ENCODE data around the gene EPHA3. TPM values are rescaled to one million over a fixed set of nuclear protein-coding genes. Genes with fewer than 3 reads are reported as not detected.
"Not testable (repeated sequence)": the region's sequence is repeated elsewhere in the genome, so short reads cannot be mapped to it uniquely, and the experiment has no call there.

The EPHA3 gene
- total RNA-seq, 1 donor from 2014 or later = not detected

DNA sequence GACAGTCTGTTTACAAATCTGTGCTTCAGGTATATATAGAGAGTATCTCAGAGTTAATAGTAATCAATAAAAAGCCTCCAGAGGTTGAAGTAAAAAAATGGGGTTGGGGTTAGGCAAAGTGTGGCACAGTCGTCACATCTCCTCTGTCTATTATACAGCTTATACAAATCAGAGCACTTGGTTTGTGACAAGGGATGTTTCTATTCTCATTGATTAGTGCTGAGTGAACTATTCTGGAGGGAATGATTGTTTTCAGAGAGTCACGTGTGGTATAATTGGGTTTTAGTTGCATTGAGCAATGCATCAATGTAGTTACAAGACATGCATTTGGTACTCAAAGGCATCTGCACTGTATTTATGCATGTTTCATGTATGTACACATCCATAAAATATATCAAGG lies 172.9 kb downstream of the EPHA3 start:
- intact Hi-C loops (cut with micrococcal nuclease) = no loop called here

DNA sequence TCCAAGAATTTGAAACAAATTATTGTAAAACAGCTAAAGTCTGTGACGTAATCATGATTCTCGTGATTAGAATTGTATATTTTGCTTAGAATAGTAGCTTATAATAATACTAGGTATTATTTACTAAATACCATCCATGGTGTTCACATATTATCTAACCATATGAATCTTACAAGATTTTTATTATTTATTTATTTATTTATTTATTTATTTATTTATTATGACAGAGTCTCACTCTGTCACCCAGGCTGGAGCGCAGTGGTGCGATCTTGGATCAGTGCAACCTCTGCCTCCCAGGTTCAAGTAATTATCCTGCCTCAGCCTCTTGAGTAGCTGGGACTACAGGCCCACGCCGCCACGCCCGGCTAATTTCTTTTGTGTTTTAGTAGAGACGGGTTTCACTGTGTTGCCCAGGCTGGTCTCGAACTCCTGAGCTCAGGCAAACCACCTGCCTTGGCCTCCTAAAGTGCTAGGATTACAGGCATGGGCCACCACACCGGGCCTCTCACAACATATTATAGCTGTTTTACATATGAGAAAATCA lies 173.5 kb downstream of the EPHA3 start:
- intact Hi-C loops (cut with micrococcal nuclease) = no loop called here

DNA sequence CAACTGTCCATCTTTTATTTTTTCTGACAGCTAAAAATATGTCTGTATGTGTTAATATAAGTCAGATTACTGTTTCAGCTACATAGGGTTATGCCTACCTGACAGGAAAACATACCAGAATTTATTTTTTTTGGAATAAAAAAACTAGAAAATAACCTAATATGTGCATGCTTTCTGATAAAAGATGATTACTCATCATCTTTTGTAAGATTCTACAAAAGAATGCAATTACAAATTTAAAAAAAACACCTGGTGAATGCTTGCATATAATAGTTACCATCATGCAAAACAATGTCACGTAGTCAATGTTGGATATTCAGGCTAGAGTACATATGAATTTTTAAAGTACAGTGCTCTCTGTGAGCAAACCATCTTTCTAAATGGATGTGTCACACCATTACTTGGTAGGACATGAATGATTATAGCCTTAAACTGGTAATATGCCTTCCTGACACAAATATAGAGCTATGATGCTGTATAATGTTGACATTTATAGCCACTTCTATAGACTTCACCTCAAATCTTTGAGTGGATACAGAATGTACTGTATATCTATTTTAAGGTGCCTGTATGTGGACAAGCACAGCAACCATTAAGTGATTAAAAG lies 180.6 kb downstream of the EPHA3 start:
- intact Hi-C loops (cut with micrococcal nuclease) = no loop called here

DNA sequence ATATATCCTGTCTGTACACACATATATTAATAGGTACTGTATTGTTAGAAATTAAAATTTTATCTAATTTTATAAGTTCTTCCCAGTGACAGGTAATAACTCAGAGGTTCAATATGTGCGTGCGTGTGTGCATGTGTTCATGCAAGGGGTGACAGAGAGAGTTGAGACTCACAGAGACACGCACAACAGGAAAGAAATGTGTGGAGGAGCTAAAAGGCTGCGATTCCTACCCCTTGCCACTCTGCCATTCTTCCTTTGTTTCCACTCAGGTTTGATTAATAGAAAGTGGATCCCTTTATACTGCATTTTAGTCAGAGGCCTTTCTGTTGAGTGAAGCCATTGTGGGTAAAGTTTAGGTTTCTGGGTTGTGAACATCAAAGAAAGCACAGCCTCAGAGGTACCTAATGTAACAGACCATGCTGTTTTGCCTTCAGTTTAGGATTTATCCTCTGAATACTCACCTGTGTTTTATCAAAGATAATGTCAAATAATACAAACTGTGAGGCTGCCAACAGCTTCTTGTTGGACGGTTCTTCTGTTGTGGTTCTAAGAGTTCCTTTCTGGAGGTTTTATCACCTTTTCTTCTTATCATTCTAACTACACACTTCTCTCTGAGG lies 182.3 kb downstream of the EPHA3 start:
- intact Hi-C loops (cut with micrococcal nuclease) = no loop called here

DNA sequence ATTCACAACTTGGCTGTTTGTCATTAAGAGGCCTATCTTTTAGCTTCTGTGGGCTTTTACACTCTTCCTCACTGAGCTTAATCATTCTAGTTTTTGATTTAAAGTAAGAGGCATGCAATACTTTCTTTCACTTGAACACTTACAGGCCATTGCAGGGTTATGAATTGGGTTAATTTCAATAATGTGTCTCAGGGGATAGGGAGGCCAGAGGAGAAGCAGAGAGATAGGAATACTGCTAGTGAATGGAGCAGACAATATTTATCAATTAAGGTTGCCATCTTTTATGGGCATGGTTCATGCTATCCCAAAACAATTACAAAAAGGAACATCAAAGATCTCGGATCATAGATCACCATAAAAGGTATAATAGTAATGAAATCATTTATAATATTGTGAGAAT lies 189.8 kb downstream of the EPHA3 start:
- intact Hi-C loops (cut with micrococcal nuclease) = no loop called here

DNA sequence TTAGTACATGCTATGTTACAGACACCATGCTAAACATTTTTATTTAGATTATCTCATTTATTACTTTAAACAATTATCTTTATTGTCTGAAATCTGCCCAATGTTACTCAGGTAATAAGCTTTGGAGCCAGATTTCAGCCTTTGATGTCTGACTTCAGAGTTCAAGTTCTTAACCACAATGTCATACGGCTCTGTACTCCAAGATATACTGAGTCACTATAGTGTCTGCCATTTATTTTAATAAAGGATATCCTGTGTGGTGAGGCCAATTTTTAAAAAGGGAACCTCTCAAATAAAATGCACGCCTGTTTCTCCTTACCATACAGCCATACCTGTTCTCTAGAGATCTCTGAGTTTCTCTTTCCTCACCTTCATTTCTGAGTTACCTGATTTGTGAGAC lies 193.1 kb downstream of the EPHA3 start:
- intact Hi-C loops (cut with micrococcal nuclease) = no loop called here

DNA sequence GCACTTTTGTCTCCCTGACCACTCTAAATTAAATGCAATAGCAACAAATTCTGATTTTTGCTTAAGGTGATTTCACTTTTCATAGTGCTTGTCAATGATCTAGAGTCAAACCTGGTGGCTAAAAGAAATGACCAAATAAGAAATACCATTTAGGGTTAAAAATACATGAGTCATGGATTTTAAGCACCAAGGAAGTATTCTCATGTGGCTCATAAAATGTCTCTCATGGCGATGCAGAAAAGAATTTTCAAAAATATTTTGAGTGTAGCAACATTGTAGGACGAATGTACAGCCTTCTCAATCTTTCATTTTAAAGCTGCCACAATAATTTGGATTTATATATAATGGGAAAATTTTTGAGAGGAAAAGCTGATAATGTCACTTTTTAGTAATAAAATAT lies 193.6 kb downstream of the EPHA3 start:
- intact Hi-C loops (cut with micrococcal nuclease) = no loop called here

DNA sequence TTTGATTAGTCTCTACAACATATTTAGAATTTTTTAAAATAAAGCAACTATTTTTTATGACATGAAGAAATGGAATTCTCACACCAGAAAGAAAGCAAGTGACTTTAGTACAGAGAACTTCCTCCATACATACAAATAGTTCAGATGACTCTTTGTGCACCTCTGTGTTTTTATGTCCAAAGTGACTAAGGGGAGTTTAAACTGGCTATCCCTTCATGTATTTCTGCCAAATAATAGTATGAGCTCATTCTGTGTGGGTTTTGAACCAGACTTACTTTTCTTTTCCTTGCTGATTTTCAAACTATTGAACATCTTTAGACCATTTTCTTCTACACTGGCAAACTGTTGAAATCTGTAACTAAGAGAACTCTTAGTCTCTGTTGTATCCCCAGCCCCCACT lies 196.3 kb downstream of the EPHA3 start:
- intact Hi-C loops (cut with micrococcal nuclease) = no loop called here

DNA sequence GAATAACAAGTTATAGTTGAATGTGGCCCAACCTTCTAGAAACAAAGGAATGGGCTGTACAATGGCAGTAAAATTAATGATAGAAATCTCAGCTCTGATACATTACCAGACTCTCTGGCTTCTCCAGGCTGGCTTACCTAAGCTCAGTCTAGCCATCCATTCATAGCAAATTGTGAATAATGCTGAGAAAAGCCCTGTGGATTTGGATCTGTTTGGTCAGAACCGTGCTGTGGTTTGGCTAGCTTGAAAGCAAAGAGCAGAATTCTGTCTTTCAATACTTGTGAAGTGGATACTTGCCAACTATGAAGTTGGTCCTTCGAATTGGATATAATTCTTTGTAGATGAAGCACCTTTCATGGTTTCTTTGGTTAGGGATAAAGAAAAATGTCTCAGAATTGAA lies 199.1 kb downstream of the EPHA3 start:
- intact Hi-C loops (cut with micrococcal nuclease) = no loop called here

DNA sequence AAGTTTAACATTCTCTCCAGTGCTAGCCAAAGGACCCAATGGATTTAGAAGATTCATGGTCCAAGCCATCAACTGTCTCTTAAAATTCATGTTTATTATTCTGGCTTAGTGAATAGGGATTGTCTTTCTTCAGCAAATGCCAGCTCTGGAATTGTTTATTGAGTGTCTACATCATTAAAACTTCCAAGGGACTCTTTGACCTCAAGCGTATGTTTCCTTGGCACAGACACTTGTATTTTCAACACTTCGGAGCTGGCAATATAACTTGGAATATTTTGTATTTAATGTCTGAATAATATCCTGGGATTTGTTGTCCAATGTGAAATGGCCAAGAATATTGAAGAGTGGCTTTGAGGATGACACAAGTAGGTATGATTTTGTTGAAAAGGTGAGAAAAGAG lies 204.2 kb downstream of the EPHA3 start:
- intact Hi-C loops (cut with micrococcal nuclease) = no loop called here

DNA sequence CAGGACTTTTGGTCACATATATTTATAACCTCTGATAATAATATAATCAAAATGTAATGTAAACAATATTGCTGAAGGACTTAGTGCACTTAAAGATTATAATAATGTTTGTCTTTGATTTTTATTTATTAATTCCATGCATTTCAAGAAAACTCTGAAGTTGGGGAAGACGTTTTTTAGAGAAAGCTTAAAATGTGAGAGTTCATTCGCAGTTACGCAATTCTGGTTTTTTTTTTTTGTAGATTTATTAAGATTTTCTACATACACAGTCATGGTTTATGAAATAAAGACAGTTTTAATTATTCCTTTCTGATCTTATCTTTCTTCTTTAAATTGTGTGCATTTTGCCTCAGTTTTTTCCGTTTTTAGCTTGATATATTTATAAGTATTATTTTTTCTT lies 204.7 kb downstream of the EPHA3 start:
- intact Hi-C loops (cut with micrococcal nuclease) = no loop called here

DNA sequence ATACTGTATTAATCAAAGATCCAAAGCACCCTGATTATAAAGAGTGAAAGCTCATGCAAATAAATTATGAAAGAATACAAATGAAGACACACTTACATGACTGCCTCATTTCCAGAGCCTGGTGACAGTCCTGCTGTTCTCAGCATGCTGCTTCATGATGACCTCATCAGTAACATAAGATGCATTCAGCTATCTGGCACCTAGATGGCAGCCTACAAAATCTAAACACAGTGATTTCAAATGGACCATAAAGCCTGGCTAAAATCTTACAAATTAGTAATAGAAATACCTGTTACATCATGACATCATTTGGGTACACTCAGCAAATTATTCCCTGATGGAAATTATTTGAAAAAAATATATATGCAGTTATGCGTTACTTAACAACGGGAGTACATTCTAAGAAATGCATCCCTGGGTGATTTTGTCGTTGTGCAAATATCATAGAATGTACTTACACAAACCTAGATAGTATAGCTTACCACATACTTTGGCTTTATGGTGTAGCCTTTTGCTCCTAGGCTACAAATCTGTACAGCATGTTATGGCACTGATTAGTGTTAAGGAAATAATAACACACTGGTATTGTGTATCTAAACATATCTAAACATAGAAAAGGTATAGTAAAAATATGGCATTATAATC lies 207.2 kb downstream of the EPHA3 start:
- intact Hi-C loops (cut with micrococcal nuclease) = no loop called here

DNA sequence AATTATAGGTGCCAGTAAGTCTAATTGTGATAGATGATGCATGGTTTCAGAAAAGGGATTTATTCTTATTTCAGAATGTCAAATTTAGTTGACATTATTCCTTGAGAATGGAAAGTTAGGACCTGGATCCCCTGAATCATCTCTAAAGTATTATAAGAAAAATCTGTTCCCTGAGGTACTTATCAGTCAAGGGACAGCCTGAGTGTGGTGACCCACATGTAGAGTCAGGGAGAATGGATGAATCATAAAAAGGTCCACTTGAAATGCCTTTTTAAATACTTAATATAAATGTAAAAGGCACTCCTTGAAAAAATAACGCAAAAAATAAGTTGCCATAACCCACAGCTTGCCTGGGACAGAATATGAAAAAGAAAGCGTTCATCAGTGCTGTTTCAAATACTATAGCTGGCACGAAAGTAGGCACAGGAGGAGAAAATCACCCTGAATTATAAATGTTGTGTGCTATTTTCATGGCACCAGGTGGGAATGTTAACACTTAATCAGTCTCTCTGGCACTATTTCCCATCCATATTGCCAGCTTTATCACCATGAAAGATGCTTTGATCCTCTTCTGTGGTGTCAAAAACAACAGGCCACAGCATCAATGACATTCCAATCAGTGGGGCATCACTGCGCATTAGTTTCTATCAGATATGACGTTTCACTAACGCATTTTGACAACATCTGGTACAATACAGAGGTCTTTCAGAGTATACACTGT lies 208.5 kb downstream of the EPHA3 start:
- intact Hi-C loops (cut with micrococcal nuclease) = no loop called here

DNA sequence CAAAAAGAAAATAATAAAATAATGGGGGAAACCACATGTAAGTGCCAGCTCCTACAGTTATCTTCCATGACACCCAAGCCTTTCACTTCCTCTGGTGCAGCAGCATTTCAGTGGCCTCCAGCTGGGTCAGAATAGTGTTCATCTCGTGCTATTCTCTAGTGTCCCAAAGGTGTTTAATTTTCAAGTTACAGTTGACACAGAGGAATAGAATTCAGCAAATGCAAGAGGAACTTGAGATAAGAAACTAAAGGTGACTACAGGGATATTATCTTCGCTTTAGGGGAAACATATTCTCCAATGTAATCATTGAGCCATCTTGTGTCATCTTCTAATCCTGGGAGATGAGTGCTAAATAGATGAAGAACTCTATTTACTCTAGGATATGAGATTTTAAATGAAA lies 212.8 kb downstream of the EPHA3 start:
- intact Hi-C loops (cut with micrococcal nuclease) = no loop called here

DNA sequence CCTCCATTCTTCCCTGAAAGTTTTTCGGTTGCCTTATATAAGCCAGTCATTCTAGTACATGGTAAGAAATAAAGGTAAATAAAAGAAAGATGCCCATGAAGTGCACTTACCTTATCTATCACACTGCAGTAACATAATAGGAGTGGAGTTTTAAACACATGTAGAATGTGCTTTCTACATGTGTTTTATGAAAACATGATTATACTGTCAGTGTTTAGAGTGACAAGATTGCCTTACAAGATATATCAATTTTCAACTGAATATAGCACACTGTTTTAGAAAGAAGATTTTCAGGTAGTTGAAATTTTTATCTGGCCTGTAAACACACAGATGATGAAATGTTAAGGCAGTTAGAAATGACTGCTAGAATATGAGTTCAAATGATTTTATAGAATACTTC lies 219.6 kb downstream of the EPHA3 start:
- intact Hi-C loops (cut with micrococcal nuclease) = no loop called here

DNA sequence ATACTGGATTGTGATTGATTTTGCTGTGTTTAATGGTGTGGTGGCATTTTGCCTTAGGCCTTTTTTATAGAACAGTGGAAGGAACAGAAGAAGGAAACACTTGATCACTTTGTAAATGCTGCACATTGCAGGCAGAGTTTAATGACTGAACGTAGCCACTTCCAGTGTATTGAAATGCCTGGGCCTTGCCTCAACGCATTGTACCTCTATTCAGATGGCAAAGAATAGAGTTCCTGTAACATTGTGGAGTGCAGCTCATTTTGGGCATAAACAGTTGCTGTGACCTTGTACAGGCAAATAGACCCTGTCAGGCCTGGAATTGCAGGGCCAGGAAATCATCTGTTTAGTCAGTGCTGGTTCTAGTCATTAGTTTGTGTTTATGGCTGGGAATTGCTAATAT lies 225.0 kb downstream of the EPHA3 start:
- intact Hi-C loops (cut with micrococcal nuclease) = no loop called here

DNA sequence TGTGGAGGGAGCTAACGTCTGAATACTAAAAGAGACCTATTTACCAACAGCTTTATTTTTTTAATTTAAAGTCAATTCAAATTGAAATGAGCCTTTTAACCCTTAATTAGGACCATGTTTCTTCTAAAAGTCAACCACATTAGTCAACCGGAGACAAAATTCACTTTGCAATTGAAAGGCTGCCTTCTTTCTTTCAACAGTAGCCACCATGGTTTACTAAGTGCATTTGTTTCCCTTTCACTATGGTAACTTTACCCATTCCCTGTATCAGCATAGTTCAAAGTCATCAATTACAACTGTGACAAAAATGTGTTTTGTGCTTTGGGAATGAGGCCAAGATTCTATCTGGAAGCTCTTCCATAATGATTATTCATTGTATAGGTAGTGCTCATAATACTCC lies 225.4 kb downstream of the EPHA3 start:
- intact Hi-C loops (cut with micrococcal nuclease) = no loop called here

DNA sequence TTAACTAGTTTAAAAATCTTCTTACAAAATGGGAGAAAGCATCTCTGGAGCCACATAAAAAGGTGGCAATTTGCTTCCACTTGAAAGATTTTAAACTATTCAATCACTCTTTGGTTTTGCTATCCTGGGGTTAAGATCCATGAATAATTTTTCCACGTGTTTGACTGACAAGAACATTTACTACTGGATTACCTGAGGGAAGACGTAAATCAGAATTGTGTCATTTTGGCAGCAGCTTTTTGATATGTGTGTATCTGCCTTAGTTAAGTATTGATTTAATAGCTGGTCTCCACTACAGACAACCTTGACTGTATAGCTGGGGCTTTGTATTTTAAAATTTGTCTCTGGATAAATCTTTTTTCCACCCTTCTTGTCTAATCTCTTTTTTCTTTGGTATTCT lies 228.3 kb downstream of the EPHA3 start:
- intact Hi-C loops (cut with micrococcal nuclease) = no loop called here

DNA sequence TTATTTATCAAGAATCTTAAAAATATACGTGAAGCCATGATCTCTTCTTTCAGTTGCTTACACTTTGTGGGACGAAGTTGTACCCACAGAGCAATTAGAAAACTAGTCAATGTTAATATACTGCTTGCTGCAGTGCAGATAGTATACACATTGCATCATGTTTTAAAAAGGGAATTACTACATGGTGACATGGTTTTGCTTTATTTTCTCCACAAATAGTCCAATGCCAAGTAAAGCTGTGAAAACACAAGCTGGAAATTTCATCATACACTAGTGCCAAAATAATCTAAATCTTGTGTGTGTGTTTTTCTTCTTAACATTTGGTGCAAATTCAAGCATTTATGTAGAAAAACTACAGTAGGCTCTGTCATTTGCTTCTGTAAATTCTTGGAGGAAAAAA lies 233.0 kb downstream of the EPHA3 start:
- intact Hi-C loops (cut with micrococcal nuclease) = no loop called here

DNA sequence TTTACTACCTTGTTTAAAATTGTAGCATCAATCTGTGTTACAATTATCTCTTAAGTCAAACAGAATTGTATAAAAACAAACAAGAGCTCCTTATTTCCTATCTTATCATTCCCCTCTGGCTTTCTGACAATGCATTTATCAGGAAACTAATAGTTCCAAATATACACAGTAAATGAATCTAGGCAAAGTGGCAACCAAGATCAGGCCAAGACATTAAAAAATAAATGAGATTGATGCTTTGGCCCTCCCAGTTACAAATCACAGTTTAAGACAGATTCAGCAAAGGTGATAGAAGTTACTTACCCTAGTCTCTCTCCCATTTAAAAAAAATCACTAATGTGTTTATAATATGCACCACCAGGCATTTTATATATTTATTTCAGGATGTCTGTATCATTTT lies 236.7 kb downstream of the EPHA3 start:
- intact Hi-C loops (cut with micrococcal nuclease) = no loop called here

DNA sequence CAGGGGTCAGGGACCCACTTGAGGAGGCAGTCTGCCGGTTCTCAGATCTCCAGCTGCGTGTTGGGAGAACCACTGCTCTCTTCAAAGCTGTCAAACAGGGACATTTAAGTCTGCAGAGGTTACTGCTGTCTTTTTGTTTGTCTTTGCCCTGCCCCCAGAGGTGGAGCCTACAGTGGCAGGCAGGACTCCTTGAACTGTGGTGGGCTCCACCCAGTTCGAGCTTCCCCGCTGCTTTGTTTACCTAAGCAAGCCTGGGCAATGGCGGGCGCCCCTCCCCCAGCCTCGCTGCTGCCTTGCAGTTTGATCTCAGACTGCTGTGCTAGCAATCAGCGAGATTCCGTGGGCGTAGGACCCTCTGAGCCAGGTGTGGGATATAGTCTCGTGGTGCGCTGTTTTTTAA lies 243.5 kb downstream of the EPHA3 start:
- intact Hi-C loops (cut with micrococcal nuclease) = not testable (repeated sequence)

DNA sequence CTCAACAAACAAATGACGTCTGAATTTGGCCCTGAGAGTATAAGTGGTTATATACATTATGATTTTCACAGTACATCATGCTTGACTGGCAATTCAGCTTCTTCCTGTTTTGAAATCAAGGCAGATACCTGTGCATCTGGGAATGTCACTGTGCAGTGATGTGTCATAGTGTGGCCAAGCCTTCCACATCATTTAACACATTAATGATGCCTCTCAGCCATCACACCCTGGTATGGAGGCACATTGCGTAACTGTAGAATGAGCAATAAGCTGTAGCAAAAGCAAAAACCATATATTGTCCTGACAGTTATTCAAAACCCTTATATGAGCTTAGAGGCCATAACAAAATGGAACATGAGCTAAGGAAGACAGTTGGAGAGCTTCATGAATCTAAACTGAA lies 246.0 kb downstream of the EPHA3 start:
- intact Hi-C loops (cut with micrococcal nuclease) = no loop called here

Measured in T-helper 2 cell treated with Interferon-gamma antibody and Interleukin-4, amounts not matched to agents 100 ng/mL and 5 ng/mL, for 36 hours (primary cell).